Measurements from ENCODE around the gene SLC25A23.

The SLC25A23 gene

DNA sequence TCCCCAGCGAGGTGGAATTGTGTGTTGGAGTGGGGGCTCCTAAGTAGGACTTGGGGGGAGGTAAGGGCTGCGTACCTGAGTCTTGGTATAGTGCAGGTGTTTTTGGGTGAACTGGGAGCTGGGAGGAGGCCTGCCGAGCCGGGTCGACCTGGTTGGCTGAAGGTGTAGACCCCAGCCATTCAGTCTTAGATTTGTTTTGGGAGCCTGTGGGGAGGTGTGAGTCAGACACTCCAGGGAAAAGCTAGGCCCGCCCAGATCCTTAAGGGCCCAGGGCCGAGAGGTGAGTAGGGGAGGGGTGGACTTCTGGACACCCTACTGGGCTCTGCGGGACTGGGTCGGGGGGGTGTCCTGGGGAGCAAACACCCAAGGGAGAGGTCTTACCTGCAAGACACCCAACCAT, 5.4 kb upstream of the SLC25A23 start:
- no peaks in the 10 kb centered on the region for H3K9me2 ChIP-seq (replicated peaks; ENCODE audit: insufficient read depth, low read length)
- no peak overlapping the region for H3K9ac ChIP-seq (ENCODE audit: low read length)
- peaks cover 10% of the 10 kb centered on the region for H3F3A ChIP-seq (ENCODE audit: insufficient read depth, low read length)
- peak overlapping the region; percentile 71; the same call in 1 of the 2 replicates for H3K4me2 ChIP-seq (ENCODE audit: low read depth, low read length)
- H3K9me3 ChIP-seq (replicated peaks; ENCODE audit: insufficient read depth, low read length), result no peaks in the 10 kb centered on the region
- H3K36me3 ChIP-seq (replicated peaks; ENCODE audit: insufficient read depth, low read length), result no peaks in the 10 kb centered on the region
- no peaks in the 10 kb centered on the region for H4K20me1 ChIP-seq (ENCODE audit: insufficient read depth, low read length)
- no peaks in the 10 kb centered on the region for H3K27me3 ChIP-seq (replicated peaks; ENCODE audit: insufficient read depth, low read length)
- H3K27ac ChIP-seq (ENCODE audit: low read length), result no peak overlapping the region
- H3K4me1 ChIP-seq (ENCODE audit: low read length), result no peaks in the 10 kb centered on the region
- peak overlapping the region; percentile 72; the same call in 1 of the 2 replicates for H3K4me3 ChIP-seq (ENCODE audit: low read length)
- TF ChIP-seq EZH2phosphoT487 (IDR thresholded peaks at IDR 0.05; ENCODE audit: low read length) (no peak), EZH2 (optimal IDR thresholded peaks at IDR 0.05; ENCODE audit: low read depth, low read length) (no peak)
- TF ChIP-seq, protein P1, sequence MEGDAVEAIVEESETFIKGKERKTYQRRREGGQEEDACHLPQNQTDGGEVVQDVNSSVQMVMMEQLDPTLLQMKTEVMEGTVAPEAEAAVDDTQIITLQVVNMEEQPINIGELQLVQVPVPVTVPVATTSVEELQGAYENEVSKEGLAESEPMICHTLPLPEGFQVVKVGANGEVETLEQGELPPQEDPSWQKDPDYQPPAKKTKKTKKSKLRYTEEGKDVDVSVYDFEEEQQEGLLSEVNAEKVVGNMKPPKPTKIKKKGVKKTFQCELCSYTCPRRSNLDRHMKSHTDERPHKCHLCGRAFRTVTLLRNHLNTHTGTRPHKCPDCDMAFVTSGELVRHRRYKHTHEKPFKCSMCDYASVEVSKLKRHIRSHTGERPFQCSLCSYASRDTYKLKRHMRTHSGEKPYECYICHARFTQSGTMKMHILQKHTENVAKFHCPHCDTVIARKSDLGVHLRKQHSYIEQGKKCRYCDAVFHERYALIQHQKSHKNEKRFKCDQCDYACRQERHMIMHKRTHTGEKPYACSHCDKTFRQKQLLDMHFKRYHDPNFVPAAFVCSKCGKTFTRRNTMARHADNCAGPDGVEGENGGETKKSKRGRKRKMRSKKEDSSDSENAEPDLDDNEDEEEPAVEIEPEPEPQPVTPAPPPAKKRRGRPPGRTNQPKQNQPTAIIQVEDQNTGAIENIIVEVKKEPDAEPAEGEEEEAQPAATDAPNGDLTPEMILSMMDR (IDR thresholded peaks at IDR 0.05; ENCODE audit: low read length), result no peak
- H3K79me2 ChIP-seq (ENCODE audit: low read length), result peaks cover 5% of the 10 kb centered on the region; the same call in 1 of the 2 replicates
- no peak for DNase-seq
- no peak overlapping the region for H2AFZ ChIP-seq (ENCODE audit: low read length)

DNA sequence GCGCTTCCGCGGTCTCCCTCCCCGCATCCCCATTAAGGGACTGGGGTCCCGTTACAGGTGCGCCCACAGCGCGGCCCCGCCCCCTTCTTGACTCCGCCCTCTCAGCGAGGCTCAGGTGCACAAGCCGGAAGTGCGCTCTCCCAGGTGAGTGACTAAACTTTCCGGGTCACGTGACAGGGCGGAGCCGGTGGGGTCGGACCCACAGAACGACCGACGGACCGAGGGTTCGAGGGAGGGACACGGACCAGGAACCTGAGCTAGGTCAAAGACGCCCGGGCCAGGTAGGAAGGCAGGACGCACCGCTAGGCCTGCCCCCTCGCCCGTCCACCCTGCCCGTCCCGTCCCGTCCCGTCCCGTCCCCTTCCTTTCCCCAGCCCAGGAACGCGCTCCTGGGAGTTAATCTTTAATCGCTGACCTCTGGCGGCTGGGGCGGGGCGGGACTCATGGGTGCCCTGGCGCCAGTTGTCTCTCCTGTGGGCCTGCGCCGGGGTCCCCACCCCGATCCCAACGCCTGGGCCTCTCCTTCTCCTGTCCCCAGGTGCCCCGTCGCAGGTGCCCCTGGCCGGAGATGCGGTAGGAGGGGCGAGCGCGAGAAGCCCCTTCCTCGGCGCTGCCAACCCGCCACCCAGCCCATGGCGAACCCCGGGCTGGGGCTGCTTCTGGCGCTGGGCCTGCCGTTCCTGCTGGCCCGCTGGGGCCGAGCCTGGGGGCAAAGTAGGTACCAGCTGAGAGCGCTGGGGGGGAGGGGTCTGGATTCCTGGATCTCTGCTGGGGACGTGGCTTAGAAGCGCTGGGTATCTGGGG, 4.7 kb upstream of the SLC25A23 start, which contains the start of gene CRB3:
Gene CRB3, plus strand, starts transcription at position 202 of the 804 bp plus-strand sequence. Its CDS starts 431 bp downstream, at position 633.
- H3K27me3 ChIP-seq (replicated peaks; ENCODE audit: insufficient read depth, low read length), result no peaks in the 10 kb centered on the region
- no peaks in the 10 kb centered on the region for H3K9me3 ChIP-seq (replicated peaks; ENCODE audit: insufficient read depth, low read length)
- peak within 1 kb of the TSS; percentile 65 for H2AFZ ChIP-seq (ENCODE audit: low read length)
- peaks cover 5% of the 10 kb centered on the region; the same call in 1 of the 2 replicates for H3K79me2 ChIP-seq (ENCODE audit: low read length)
- DNase-seq, result peak; percentile 74
- H3K9me2 ChIP-seq (replicated peaks; ENCODE audit: insufficient read depth, low read length), result no peaks in the 10 kb centered on the region
- H3K4me3 ChIP-seq (ENCODE audit: low read length), result peak within 1 kb of the TSS; percentile 72
- H3F3A ChIP-seq (ENCODE audit: insufficient read depth, low read length), result peaks cover 10% of the 10 kb centered on the region
- TF ChIP-seq EZH2phosphoT487 (IDR thresholded peaks at IDR 0.05; ENCODE audit: low read length) (no peak), EZH2 (optimal IDR thresholded peaks at IDR 0.05; ENCODE audit: low read depth, low read length) (no peak)
- TF ChIP-seq, protein P1 (IDR thresholded peaks at IDR 0.05; ENCODE audit: low read length), result no peak
- peak within 1 kb of the TSS; percentile 73 for H3K9ac ChIP-seq (ENCODE audit: low read length)
- H3K4me2 ChIP-seq (ENCODE audit: low read depth, low read length), result peak within 1 kb of the TSS; percentile 71
- no peaks in the 10 kb centered on the region for H3K4me1 ChIP-seq (ENCODE audit: low read length)
- H4K20me1 ChIP-seq (ENCODE audit: insufficient read depth, low read length), result no peaks in the 10 kb centered on the region
- no peaks in the 10 kb centered on the region for H3K36me3 ChIP-seq (replicated peaks; ENCODE audit: insufficient read depth, low read length)
- no peak within 1 kb of the TSS for H3K27ac ChIP-seq (ENCODE audit: low read length)

DNA sequence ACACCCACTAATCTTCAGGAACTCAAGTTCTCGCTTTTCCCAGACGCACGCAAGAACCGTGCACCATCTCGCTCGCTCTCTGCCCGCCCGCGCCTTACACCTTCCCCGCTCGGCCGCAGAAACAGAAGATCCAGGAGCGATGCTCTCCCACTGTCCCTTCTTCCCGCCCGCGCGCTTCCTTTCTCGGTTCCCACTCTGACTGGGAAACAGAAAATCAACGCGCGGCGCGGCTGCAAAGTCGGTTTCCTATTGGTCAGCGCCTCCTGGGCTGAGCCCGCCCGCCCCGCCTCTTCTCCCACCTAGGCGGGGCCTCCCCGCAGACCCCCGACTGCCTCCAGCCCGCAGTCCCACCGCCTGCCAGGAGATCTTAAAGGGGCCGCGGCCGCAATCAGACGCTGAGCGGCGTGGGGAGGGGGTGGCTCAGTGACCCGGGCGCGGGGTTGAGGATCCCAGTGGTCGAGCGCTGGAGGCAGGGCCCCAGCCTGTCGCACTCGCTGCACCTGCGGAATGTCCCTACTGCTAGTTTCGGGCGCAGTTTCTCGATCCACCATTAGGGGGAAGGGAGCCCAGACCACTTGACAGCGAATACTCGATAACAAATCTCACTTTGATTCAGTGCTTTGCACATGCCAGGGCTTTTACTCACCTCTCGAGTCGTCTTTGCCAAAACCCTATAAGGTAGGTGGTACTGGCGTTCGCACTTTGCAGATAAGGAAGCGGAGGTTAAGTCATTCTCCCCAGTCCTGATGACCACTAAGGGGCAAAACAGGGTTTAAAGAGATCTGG, 700 bp upstream of the SLC25A23 start:
- Histone ChIP-seq H4K20me1 (ENCODE audit: insufficient read depth, low read length) (no peaks in the 10 kb centered on the region), H3K9ac (ENCODE audit: low read length) (peak overlapping the region; percentile 78), H3K4me1 (ENCODE audit: low read length) (peaks cover 9% of the 10 kb centered on the region; the same call in 1 of the 2 replicates), H3K9me2 (replicated peaks; ENCODE audit: insufficient read depth, low read length) (no peaks in the 10 kb centered on the region), H3K27ac (ENCODE audit: low read length) (peak overlapping the region; percentile 81; the same call in 1 of the 2 replicates), H2AFZ (ENCODE audit: low read length) (peak overlapping the region; percentile 82), H3F3A (ENCODE audit: insufficient read depth, low read length) (peaks cover 10% of the 10 kb centered on the region), H3K36me3 (replicated peaks; ENCODE audit: insufficient read depth, low read length) (no peaks in the 10 kb centered on the region), H3K4me3 (ENCODE audit: low read length) (peak overlapping the region; percentile 73), H3K4me2 (ENCODE audit: low read depth, low read length) (peak overlapping the region; percentile 84), H3K27me3 (replicated peaks; ENCODE audit: insufficient read depth, low read length) (no peaks in the 10 kb centered on the region), H3K9me3 (replicated peaks; ENCODE audit: insufficient read depth, low read length) (no peaks in the 10 kb centered on the region), H3K79me2 (ENCODE audit: low read length) (peaks cover 5% of the 10 kb centered on the region; the same call in 1 of the 2 replicates)
- TF ChIP-seq, protein P1 (IDR thresholded peaks at IDR 0.05; ENCODE audit: low read length), result peak; percentile 84
- no peak for TF ChIP-seq EZH2 (optimal IDR thresholded peaks at IDR 0.05; ENCODE audit: low read depth, low read length)
- DNase-seq, result peak; percentile 99
